Measurements from ENCODE around the gene LRFN2.

Gene LRFN2

DNA sequence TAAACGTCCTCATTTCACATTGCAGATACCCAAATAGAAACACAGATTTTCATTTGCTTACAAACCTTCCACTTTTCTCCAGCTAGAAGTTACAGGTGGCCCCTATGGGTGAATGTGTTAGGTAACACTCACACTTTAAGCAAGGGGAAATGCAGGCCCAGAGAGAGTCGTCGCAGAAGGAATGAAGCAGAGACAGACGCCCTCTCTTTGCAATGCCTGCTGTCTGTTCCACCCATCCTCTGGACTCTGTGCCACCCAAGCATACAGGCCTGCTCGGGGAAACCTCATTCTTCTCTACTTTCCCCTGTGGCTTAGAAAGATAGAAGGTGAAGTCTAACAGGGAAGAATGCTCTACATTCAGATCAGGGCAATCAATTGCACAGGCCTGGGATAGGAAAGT, 57.2 kb downstream of the LRFN2 start:
- in situ Hi-C loops (cut with MboI; ENCODE audit: low sequenced_read_pairs, unreplicated experiment): no loop called here
- TF ChIP-seq, protein P1, sequence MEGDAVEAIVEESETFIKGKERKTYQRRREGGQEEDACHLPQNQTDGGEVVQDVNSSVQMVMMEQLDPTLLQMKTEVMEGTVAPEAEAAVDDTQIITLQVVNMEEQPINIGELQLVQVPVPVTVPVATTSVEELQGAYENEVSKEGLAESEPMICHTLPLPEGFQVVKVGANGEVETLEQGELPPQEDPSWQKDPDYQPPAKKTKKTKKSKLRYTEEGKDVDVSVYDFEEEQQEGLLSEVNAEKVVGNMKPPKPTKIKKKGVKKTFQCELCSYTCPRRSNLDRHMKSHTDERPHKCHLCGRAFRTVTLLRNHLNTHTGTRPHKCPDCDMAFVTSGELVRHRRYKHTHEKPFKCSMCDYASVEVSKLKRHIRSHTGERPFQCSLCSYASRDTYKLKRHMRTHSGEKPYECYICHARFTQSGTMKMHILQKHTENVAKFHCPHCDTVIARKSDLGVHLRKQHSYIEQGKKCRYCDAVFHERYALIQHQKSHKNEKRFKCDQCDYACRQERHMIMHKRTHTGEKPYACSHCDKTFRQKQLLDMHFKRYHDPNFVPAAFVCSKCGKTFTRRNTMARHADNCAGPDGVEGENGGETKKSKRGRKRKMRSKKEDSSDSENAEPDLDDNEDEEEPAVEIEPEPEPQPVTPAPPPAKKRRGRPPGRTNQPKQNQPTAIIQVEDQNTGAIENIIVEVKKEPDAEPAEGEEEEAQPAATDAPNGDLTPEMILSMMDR (IDR thresholded peaks at IDR 0.05; ENCODE audit: borderline replicate concordance, control extremely low read depth, extremely low read depth, insufficient read depth, missing control alignments): no peak
- no peak for DNase-seq (ENCODE audit: low spot score)

GRCh38 chr6:40529040-40529439, 58.1 kb downstream of the LRFN2 start:
- TF ChIP-seq, protein P1 (IDR thresholded peaks at IDR 0.05; ENCODE audit: borderline replicate concordance, control extremely low read depth, extremely low read depth, insufficient read depth, missing control alignments): no peak
- no peak for DNase-seq (ENCODE audit: low spot score)
- in situ Hi-C loops (cut with MboI; ENCODE audit: low sequenced_read_pairs, unreplicated experiment): no loop called here

GRCh38 chr6:40528051-40528450, 59.1 kb downstream of the LRFN2 start:
- DNase-seq (ENCODE audit: low spot score): no peak
- in situ Hi-C loops (cut with MboI; ENCODE audit: low sequenced_read_pairs, unreplicated experiment): no loop called here
- TF ChIP-seq, protein P1 (IDR thresholded peaks at IDR 0.05; ENCODE audit: borderline replicate concordance, control extremely low read depth, extremely low read depth, insufficient read depth, missing control alignments): no peak

DNA sequence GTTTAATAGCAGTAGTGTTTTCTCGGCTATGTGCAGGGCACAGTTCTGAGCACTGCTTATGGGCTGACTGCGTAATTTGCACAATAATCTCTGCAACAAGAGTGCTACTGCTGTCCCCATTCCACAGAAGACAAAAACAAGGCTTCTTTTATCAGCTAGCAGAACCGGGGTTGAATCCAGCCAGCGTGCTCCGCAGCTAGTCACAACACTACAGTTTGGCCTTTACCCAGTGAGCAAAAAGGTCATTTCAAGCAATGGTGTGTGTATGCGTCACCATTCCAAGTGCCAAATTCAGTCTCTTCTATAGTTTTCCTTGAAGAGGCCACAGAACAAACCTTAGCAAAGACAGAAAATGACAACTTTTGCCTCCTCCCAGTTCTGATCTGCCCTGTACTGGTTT, 61.1 kb downstream of the LRFN2 start:
- DNase-seq (ENCODE audit: low spot score): no peak
- in situ Hi-C loops (cut with MboI; ENCODE audit: low sequenced_read_pairs, unreplicated experiment): no loop called here
- TF ChIP-seq, protein P1 (IDR thresholded peaks at IDR 0.05; ENCODE audit: borderline replicate concordance, control extremely low read depth, extremely low read depth, insufficient read depth, missing control alignments): no peak

DNA sequence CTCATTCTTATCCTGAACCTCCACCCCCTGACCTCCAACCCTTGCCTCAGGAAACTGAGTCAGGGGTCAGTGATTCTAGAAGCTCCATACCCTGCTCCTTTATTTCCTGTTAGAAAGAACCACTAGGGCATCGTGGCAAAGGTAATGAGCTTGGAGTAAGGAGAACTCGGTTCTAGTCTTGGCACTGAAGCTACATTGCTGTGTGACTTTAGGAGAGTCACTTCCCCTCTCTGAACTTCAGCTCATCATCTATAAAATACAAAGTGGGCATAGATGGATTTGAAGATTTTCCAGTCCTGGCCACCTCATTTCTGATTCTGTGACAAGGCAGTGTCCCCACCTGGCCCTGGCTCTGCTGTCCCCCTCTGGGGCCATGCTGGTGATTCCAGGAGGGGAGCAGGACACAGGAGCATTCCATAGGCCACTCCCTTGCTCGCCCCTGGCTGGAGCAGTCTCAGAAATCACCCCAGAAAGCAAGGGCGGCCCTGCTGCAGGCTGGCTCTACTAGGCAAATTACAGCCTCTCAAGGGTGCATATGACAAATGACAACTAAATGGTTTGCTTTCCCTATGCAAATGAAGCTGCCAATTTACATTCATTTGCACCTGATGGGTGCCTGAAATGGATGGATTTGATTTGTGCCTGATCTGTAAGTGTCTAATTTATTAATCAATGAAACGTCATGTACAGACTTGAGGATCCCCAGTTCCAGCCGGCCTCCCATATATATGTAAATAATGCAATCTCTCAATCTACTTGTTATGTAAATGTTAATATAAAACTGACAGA, 62.2 kb downstream of the LRFN2 start:
- in situ Hi-C loops (cut with MboI; ENCODE audit: low sequenced_read_pairs, unreplicated experiment): no loop called here
- TF ChIP-seq, protein P1 (IDR thresholded peaks at IDR 0.05; ENCODE audit: borderline replicate concordance, control extremely low read depth, extremely low read depth, insufficient read depth, missing control alignments): no peak
- no peak for DNase-seq (ENCODE audit: low spot score)

DNA sequence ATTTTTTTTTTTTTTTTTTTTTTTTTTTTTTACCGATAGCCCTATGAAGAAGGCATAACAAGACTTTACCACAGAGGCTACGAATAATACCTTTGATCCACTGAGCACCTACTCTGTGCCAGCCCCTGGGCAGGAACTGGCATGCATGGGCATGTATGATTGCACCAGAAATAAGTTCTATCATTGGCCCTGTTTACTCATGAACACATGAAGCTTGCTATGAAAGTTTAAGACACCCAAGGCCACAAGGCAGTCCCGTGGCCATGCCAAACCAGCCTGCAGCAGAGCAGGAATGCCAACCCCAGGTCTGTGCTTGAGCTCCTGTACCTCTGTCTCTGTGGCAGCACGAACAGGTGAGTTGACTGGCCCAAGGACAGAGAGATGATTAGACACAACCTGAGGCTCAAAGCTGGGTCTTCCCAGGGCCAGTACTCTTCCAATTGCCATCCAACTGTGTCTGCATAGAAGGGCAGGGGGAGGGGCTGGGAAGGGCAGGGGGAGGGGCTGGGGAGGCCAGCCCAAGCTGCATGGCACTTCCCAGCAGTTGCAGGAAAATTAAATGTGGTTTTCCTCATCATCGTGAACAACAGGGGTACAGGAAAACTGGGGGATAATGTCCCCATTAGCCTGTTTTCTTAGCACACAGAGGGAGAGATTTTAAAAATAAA, 63.5 kb downstream of the LRFN2 start:
- TF ChIP-seq, protein P1 (IDR thresholded peaks at IDR 0.05; ENCODE audit: borderline replicate concordance, control extremely low read depth, extremely low read depth, insufficient read depth, missing control alignments): no peak
- in situ Hi-C loops (cut with MboI; ENCODE audit: low sequenced_read_pairs, unreplicated experiment): no loop called here

More for the DNA sequence above, 63.5 kb downstream of the LRFN2 start:
- no peak for DNase-seq (ENCODE audit: low spot score)
